HFFc6 (cell line): ENCODE data around the gene PIP. TPM values are rescaled to one million over a fixed set of nuclear protein-coding genes. Genes with fewer than 3 reads are reported as not detected.
"Not testable (repeated sequence)": the region's sequence is repeated elsewhere in the genome, so short reads cannot be mapped to it uniquely, and the experiment has no call there.

ENCODE experiments used
- DNase-seq: peaks from one replicate; pipeline ENCODE4 v3.0.0-alpha.2; 2018
- H3K27ac Mint-ChIP-seq: 2 replicates; pipeline ENCODE4 v1.8.0; 2020; ENCODE audit warnings: mild to moderate bottlenecking, mixed read lengths
- H3K27me3 Mint-ChIP-seq: 2 replicates; pipeline ENCODE4 v1.8.0; 2021; ENCODE audit warnings: mild to moderate bottlenecking, moderate library complexity, mixed read lengths; ENCODE audit not compliant: insufficient read depth
- H3K36me3 Mint-ChIP-seq: 2 replicates; pipeline ENCODE4 v1.8.0; 2021; ENCODE audit warnings: low read depth, mixed read lengths
- H3K4me1 Mint-ChIP-seq: 2 replicates; pipeline ENCODE4 v1.8.0; 2020; ENCODE audit warnings: low read depth, mixed read lengths
- H3K4me3 Mint-ChIP-seq: 2 replicates; pipeline ENCODE4 v1.8.0; 2020; ENCODE audit warnings: mild to moderate bottlenecking, moderate library complexity, mixed read lengths
- H3K9me3 Mint-ChIP-seq: 2 replicates; pipeline ENCODE4 v1.8.0; 2020; ENCODE audit warnings: mild to moderate bottlenecking, mixed read lengths
- CTCF ChIP-seq: fragments of 200-600 bp; sonication (generic); IDR thresholded peaks from 2 replicates; pipeline ENCODE4 v1.5.0; 2021; ENCODE audit warnings: antibody characterized with exemption, mild to moderate bottlenecking
- long read RNA-seq: library from polyadenylated mRNA; unstranded; transcript quantifications from one replicate; pipeline ENCODE4 v2.0.0, GENCODE V29; 2019
- total RNA-seq, 6 experiments: library from RNA; stranded (reverse); fragmentation: NEBNext Ultra II Directional; extraction: Animal tissue kit (Norgen Biotek cat#: 25700); gene quantifications; 2 replicates in 1 of 6; 3 replicates in 5 of 6; pipeline ENCODE4 v1.2.3, GENCODE V29; 2021

PIP gene
- not detected for total RNA-seq
- long read RNA-seq, result 0 reads

GRCh38 chr7:143131781-143132180, at the start of gene PIP:
PIP (plus strand) TSS chr7:143132077; CDS start chr7:143132117, 40 bp downstream.
- Mint-ChIP-seq H3K27ac (no peak within 1 kb of the TSS), H3K4me3 (no peak within 1 kb of the TSS), H3K4me1 (no peaks in the 10 kb centered on the region), H3K36me3 (no peaks in the 10 kb centered on the region; the same call in 1 of the 2 replicates), H3K27me3 (no peaks in the 10 kb centered on the region; the same call in 1 of the 2 replicates), H3K9me3 (peaks cover 17% of the 10 kb centered on the region)
- DNase-seq, result no peak
- no peak for TF ChIP-seq CTCF

- no peak for DNase-seq
- no peak overlapping the region for H3K4me3 Mint-ChIP-seq
- H3K36me3 Mint-ChIP-seq, result no peaks in the 10 kb centered on the region
- H3K27ac Mint-ChIP-seq, result no peak overlapping the region
- peaks cover 27% of the 10 kb centered on the region for H3K9me3 Mint-ChIP-seq
- TF ChIP-seq CTCF, result no peak
- no peaks in the 10 kb centered on the region for H3K4me1 Mint-ChIP-seq
- H3K27me3 Mint-ChIP-seq, result no peaks in the 10 kb centered on the region; the same call in 1 of the 2 replicates
These were observed 46.8 kb upstream of the PIP start for GRCh38 chr7:143085109-143085508.

- H3K4me1 Mint-ChIP-seq, H3K27me3 Mint-ChIP-seq, H3K36me3 Mint-ChIP-seq, H3K4me3 Mint-ChIP-seq, H3K27ac Mint-ChIP-seq, DNase-seq: not testable (repeated sequence)
- H3K9me3 Mint-ChIP-seq, result peaks cover 26% of the 10 kb centered on the region
These were observed 46.3 kb upstream of the PIP start for GRCh38 chr7:143085610-143086009.

GRCh38 chr7:143088549-143089231, 43.2 kb upstream of the PIP start:
- not testable (repeated sequence) for H3K4me3 Mint-ChIP-seq, DNase-seq, H3K4me1 Mint-ChIP-seq, H3K36me3 Mint-ChIP-seq, H3K27ac Mint-ChIP-seq, H3K27me3 Mint-ChIP-seq
- peaks cover 33% of the 10 kb centered on the region for H3K9me3 Mint-ChIP-seq

- Mint-ChIP-seq H3K27ac (no peak overlapping the region), H3K4me1 (no peaks in the 10 kb centered on the region), H3K4me3 (no peak overlapping the region), H3K36me3 (0 out of 2 replicates have a peak, but pooled peaks cover 4% of the 10 kb centered on the region), H3K9me3 (peaks cover 19% of the 10 kb centered on the region), H3K27me3 (no peaks in the 10 kb centered on the region)
- no peak for TF ChIP-seq CTCF
- no peak for DNase-seq
These were observed 35.7 kb upstream of the PIP start for GRCh38 chr7:143096146-143096545.

- H3K9me3 Mint-ChIP-seq, result peaks cover 15% of the 10 kb centered on the region
- not testable (repeated sequence) for H3K27me3 Mint-ChIP-seq
These were observed 32.3 kb upstream of the PIP start for GRCh38 chr7:143099579-143099978.

GRCh38 chr7:143104759-143105158, 27.1 kb upstream of the PIP start:
- Mint-ChIP-seq H3K27me3 (no peaks in the 10 kb centered on the region), H3K4me1 (no peaks in the 10 kb centered on the region), H3K27ac (no peak overlapping the region), H3K4me3 (no peak overlapping the region), H3K36me3 (no peaks in the 10 kb centered on the region), H3K9me3 (peaks cover 1% of the 10 kb centered on the region)
- no peak for TF ChIP-seq CTCF
- no peak for DNase-seq

More at GRCh38 chr7:143099579-143099978, 32.3 kb upstream of the PIP start:
- not testable (repeated sequence) for H3K27ac Mint-ChIP-seq, H3K4me1 Mint-ChIP-seq, H3K36me3 Mint-ChIP-seq, DNase-seq, H3K4me3 Mint-ChIP-seq

- H3K27ac Mint-ChIP-seq, H3K4me1 Mint-ChIP-seq, DNase-seq, H3K27me3 Mint-ChIP-seq, H3K4me3 Mint-ChIP-seq, H3K36me3 Mint-ChIP-seq, H3K9me3 Mint-ChIP-seq: not testable (repeated sequence)
These were observed 23.9 kb upstream of the PIP start for GRCh38 chr7:143108019-143108418.
